ENCODE results near the gene FHDC1.

Gene FHDC1

DNA sequence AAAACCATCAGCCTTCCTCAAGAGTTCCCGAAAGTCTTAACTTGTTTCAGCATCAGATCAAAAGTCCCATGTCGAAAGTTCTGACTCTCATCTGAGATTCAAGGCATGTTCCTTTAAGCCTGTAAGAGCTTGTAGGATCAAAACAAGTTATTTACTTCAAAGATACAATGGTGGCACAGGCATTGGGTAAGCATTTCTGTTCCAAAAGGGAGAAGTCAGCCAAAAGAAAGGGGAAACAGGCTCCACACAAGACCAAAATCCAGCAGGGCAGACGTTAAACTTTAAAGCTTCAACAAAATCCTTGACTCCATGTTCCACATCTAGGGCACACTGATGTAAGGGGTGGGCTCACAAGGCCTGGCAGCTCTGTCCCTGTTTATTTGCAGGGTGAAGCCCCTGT, 91.7 kb downstream of the FHDC1 start:
- in situ Hi-C loops (cut with HindIII; ENCODE audit: low sequenced_read_pairs): no loop called here

DNA sequence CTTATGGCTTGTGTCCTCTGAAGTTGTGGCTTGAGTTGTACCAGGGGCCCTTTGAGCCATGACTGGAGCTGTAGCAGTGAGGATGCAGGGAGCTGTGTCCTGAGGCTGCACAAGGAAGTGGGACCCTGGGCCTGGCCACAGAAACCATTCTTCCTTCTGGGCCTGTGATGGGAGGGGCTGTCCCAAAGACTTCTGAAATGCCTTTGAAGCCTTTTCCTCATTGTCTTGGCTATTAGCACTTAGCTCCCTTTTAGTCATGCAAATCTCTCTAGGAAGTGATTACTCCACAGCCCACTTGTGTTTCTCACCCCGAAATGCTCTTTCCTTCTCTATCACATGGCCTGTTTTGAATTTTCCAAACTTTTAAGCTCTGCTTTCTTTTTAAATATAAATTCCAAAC, 92.4 kb downstream of the FHDC1 start:
- in situ Hi-C loops (cut with HindIII; ENCODE audit: low sequenced_read_pairs): no loop called here

All from DLD1 (cell line).